Omental fat pad (tissue), 4 donors: ENCODE data around the gene WDR11. TPM values are rescaled to one million over a fixed set of nuclear protein-coding genes. Genes with fewer than 3 reads are reported as not detected.
"Not testable (repeated sequence)": the region's sequence is repeated elsewhere in the genome, so short reads cannot be mapped to it uniquely, and the experiment has no call there.

ENCODE experiments used
- ATAC-seq: fragments of 150-250 bp; one replicate; pipeline ENCODE4 v1.9.1; 2016; ENCODE audit warnings: mild to moderate bottlenecking, moderate library complexity; ENCODE audit not compliant: low FRiP score
- DNase-seq: peaks from one replicate; pipeline ENCODE4 v3.0.0-alpha.2; 2019; ENCODE audit warnings: low spot score
- total RNA-seq, 4 donors: library from RNA; depleted of rRNA; stranded (reverse); fragments of >200 nt; gene quantifications; one replicate each; pipeline ENCODE4 v1.1.0, GENCODE V29; 2016
- TF ChIP-seq, protein P1 (sequence below), 3 donors: fragments of 450-650 bp; IDR thresholded peaks; one replicate each; pipeline ENCODE4 v1.5.1; 2016 to 2017; ENCODE audit warnings: antibody characterized with exemption in 3 of 3, mild to moderate bottlenecking in 3 of 3, moderate library complexity in 2 of 3

The WDR11 gene
- total RNA-seq, 4 donors from 2014 or later = 43.3 to 63.2 (median 55.0) TPM

DNA sequence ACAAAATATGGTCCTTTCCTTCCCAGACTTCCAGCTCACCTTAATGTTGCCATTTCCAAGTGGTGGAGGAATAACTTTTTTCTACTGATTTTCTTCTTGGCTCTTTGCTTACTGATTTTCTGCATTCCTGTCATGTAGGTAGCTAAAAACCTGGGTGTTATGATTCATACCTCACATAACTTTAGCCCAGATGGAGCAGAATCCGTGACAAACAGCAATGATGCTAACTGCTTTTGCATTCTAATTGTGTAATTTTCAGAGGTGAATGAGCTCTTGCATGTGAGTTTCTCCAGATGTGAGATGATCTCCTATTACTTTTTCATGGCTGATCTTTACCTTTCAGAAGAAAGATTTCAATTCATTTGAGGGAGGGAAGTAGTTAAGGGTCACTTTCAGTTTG, 43.4 kb downstream of the WDR11 start:
- ATAC-seq (no peak), DNase-seq (no peak)
- TF ChIP-seq, protein P1, sequence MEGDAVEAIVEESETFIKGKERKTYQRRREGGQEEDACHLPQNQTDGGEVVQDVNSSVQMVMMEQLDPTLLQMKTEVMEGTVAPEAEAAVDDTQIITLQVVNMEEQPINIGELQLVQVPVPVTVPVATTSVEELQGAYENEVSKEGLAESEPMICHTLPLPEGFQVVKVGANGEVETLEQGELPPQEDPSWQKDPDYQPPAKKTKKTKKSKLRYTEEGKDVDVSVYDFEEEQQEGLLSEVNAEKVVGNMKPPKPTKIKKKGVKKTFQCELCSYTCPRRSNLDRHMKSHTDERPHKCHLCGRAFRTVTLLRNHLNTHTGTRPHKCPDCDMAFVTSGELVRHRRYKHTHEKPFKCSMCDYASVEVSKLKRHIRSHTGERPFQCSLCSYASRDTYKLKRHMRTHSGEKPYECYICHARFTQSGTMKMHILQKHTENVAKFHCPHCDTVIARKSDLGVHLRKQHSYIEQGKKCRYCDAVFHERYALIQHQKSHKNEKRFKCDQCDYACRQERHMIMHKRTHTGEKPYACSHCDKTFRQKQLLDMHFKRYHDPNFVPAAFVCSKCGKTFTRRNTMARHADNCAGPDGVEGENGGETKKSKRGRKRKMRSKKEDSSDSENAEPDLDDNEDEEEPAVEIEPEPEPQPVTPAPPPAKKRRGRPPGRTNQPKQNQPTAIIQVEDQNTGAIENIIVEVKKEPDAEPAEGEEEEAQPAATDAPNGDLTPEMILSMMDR (IDR thresholded peaks at IDR 0.05) = no peak

DNA sequence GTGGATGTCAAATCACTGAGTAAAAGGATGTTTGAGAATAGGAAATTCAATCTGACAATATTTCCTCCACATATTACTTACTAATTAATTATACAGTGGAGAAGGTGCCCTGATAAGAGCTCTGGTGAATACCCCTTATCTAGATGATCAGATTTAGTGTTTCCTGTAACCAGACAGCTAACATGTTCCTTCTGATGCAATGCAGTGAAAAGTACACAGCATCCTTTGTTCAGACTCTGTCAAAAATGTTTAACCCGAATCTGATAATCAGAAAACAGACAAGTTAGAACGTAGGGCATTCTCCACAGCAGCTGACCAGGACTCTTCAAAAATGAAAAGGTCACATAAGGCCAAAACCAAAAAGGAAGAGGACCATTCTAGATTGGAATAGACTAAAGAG, 46.2 kb downstream of the WDR11 start:
- TF ChIP-seq, protein P1 (IDR thresholded peaks at IDR 0.05) = no peak
- ATAC-seq = no peak
- no peak for DNase-seq

DNA sequence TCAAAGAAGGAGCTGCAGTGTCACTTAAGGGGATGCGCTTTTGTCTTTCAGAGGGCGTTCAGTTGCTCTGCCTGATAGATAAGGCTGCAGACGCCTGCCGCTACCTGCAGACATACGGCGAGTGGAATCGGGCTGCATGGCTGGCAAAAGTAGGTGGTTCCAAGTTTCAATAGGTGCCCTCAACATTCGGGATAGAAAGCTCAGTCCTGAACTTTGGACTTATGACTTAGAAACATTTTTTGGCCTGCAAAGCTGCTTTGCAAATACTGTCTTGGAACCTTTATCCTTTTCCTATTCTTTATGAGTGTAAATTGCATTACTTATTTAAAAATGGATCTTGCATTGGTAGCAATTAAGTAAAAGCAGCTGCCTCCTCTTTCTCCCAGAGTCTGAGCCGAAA, 54.1 kb downstream of the WDR11 start:
- TF ChIP-seq, protein P1 (IDR thresholded peaks at IDR 0.05) = no peak
- no peak for ATAC-seq
- DNase-seq = no peak

DNA sequence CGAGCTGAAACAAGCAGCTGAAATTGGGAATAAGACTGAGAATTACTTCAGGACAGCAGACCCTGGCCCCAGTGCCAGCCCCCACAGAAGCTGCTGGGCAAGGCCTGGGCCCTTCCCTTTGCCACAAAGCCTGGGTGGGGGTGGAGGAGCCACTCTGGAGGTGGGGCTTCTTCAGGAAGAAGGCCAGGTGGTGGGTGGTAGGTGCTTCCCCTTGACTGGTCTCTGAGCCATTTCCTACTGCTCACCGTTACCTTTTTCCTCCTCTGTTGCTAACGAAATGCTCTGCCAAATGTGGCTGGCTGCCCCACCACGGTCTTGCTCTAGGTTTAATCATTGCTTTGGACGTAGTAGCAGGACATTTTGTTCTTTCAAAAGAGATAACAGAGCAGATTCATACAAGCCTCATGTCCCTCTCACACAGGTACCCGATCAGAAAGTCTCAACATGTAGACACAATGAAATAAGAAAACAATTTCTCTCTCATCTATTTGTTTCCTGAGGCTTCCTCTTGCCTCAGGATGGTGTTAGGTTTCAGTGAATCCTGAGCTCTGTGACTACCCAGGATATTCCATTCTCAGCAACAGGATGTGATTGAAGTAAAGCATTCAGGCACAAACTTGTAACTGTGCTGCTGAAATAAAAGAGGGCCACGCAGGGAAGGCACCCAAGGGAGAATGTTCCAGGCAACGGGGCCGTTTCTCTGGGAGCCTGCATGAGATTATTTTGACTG, 66.5 kb downstream of the WDR11 start:
- TF ChIP-seq, protein P1 (IDR thresholded peaks at IDR 0.05) = no peak
- DNase-seq (no peak), ATAC-seq (no peak)

DNA sequence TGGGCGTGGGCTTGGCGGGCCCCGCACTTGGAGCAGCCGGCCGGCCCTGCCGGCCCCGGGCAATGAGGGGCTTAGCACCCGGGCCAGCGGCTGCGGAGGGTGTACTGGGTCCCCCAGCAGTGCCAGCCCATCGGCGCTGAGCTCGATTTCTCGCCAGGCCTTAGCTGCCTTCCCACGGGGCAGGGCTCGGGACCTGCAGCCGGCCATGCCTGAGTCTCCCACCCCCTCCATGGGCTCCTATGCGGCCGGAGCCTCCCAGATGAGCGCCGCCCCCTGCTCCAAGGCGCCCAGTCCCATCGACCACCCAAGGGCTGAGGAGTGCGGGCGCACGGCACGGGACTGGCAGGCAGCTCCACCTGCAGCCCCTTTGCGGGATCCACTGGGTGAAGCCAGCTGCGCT, 72.7 kb downstream of the WDR11 start:
- DNase-seq = not testable (repeated sequence)

DNA sequence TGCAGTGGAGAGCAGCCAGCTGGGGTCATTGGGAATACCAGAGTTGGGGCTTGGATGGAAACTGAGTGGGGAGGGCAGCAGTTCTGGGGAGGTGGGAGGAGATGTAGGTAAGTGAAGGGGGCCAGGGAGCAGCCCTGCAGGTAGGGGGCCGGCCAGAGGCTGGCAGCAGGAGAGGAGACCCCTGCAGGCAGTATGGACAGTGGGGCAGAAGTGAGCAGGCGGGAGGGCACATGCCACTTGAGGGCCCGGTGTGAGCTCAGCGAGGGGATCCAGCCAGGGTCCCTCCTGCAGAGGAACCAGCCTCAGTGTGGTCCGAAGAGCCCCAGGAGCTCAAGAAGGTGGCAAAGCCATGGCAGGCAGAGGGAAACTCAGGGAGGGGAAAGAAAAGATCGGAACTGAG, 75.4 kb downstream of the WDR11 start:
- DNase-seq (no peak), ATAC-seq (no peak)
- TF ChIP-seq, protein P1 (IDR thresholded peaks at IDR 0.05) = no peak

More for the DNA sequence above, 72.7 kb downstream of the WDR11 start:
- not testable (repeated sequence) for ATAC-seq

DNA sequence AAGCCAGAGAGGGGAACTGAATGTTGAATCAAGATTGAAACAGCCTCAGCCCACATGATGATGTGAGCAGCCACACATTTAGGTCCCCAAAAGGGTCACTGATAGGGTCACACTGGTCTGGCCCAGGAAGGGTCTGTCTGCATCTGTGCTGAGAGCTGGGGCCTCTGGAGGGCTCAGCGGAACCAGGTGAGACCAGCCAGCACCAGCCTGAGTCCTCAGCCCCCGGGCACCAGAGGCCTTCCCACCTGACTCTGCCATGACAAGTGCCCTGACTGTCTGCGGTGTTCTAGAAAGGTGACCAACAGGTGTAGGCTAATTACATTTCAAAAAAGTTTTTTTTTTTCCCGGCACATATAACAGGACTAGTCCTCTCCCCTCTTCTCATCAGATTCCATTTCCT, 76.2 kb downstream of the WDR11 start:
- TF ChIP-seq, protein P1 (IDR thresholded peaks at IDR 0.05) = no peak
- ATAC-seq (no peak), DNase-seq (no peak)
